Measurements from ENCODE around the gene NINJ1.
A peak's percentile ranks its signal among the peaks of the same experiment; 100 is the strongest.

Gene NINJ1

DNA sequence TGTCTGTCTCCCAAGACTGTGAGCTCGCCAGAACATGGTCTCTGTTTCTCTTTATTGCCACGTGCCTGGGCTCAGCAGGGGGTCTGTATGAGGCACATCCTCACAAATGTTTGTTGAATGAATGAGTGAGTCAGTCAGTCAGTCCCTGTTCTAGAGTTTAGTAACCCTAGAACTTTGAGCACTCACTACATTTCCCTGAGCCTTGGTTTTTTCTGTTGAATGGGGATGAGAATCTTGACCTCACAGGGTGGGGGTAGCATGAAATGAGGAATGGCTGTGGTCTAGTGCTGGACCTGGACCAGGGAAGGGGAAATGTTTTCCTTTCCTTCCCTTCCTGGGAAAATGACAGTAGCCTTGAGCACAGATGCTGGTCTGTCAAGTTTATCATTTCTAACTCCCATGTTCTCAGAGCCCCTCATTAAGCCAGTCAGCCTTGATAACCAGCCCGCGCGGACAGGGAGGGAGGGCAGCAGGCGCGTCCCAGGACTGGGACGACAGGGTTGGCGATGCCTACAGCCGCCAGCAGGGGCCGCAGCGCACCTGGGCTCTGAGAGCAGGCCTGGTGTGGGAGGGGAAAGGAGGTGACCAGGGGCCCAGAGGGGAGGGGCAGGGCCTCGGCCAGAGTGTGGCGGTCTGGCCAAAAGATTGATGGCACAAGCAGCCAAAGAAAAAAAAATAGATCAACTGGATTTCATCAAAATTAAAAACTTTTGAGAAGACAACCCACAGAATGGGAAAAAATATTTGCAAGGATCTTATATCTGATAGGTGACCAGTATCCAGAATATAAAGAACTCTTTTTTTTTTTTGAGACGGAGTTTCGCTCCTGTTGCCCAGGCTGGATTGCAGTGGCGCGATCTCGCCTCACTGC is 25.8 kb upstream of the NINJ1 start:
- TF ChIP-seq, protein P1, sequence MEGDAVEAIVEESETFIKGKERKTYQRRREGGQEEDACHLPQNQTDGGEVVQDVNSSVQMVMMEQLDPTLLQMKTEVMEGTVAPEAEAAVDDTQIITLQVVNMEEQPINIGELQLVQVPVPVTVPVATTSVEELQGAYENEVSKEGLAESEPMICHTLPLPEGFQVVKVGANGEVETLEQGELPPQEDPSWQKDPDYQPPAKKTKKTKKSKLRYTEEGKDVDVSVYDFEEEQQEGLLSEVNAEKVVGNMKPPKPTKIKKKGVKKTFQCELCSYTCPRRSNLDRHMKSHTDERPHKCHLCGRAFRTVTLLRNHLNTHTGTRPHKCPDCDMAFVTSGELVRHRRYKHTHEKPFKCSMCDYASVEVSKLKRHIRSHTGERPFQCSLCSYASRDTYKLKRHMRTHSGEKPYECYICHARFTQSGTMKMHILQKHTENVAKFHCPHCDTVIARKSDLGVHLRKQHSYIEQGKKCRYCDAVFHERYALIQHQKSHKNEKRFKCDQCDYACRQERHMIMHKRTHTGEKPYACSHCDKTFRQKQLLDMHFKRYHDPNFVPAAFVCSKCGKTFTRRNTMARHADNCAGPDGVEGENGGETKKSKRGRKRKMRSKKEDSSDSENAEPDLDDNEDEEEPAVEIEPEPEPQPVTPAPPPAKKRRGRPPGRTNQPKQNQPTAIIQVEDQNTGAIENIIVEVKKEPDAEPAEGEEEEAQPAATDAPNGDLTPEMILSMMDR (conservative IDR thresholded peaks at IDR 0.05; ENCODE audit: low read depth, low read length), result peak; percentile 95
- no peak for DNase-seq (ENCODE audit: low read depth)
- no peak overlapping the region for H3K4me3 ChIP-seq (ENCODE audit: low read length)

DNA sequence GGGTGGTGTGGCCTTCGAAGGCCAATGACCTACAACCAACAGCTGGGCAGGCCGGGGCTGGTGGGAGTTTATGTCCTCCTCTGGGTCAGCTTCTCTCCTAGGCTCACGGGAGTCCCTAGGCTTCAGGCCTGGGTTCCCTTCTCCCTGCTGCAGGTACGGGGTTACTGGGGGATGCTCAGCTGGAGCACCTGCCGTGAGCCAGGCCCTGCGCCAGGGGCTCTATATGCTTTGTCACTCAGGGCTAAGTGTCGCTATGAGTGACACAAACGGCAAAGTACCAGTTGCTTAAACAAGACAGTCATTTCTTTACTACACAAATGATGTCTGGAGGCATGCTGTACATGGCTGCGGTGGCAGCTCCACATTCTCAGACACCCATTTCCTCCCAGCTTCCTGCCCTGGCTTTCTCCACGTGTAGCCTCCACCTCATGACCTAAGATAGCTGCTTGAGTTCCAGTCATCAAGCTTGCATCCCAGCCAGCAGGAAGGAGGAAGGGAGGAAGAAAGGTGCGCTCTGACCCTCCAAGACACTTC is 22.5 kb upstream of the NINJ1 start:
- H3K4me3 ChIP-seq (ENCODE audit: low read length), result no peak overlapping the region
- TF ChIP-seq, protein P1 (conservative IDR thresholded peaks at IDR 0.05; ENCODE audit: low read depth, low read length), result no peak
- no peak for DNase-seq (ENCODE audit: low read depth)

DNA sequence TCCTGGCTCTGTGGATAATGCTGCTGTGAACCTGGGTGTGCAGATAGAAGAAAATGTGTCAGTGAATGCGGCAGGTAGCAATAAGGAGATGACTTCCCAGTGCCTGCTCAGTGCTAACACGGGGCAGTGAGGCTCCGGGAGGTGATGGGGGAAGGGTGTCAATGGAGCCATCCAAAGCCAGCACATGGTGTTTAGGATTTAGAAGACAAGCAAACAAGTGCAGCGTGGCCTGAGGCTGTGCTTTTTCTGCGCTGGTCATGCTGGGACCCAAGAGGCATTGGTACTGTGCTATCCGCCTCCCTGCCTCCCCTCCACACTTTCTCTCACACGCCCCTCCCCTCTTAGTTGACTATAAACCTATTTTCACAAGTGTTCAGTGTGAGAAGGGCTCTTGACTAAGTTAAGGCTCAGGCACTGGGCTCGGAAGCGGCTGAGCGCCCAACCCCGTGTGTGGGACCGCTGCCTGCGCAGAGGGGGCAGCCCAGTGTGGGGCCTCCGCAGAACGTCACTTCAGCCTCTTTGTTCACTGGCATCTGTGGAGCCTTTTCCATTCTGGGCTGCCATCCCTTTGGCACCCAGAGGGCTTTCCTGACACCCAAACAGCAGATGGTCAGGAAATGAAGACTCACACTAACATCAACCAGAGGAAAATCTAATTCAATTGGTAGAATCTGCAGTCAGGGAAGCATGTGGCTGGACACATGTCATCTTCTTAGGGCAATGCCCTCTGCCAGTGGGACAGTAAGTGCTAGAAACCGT is 21.8 kb upstream of the NINJ1 start:
- TF ChIP-seq, protein P1 (conservative IDR thresholded peaks at IDR 0.05; ENCODE audit: low read depth, low read length), result no peak
- no peak for DNase-seq (ENCODE audit: low read depth)
- no peak overlapping the region for H3K4me3 ChIP-seq (ENCODE audit: low read length)

DNA sequence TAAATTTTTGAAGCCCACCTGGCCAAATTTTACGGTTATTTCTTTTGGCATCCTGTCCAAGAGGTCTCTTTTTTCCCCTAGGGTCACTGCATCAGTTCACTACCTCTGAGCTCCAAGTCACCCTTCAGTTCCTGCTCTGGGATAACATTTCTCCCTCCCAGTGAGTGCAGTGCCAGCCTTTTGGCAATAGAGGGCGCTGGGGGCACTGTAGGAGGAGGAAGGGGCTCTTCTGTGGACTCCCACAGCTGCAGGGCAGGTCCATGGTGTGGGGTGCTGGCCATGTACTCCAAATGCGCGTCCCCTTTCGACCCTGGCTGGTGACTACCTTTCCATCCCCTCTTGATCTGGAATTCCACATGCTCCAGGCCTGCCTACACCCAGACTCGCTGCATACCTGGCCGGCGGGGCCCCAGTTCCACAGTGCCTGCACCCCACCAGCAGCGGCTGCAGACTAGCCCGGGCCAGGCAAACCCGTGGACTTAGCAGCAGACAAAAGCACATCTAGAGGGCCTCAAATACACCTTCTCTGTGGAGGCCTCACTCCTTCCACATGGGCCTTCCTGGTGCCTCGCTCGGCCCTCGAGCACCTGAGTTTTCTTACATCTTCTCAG is 20.3 kb upstream of the NINJ1 start:
- no peak for DNase-seq (ENCODE audit: low read depth)
- TF ChIP-seq, protein P1 (conservative IDR thresholded peaks at IDR 0.05; ENCODE audit: low read depth, low read length), result peak; percentile 91
- no peak overlapping the region for H3K4me3 ChIP-seq (ENCODE audit: low read length)

DNA sequence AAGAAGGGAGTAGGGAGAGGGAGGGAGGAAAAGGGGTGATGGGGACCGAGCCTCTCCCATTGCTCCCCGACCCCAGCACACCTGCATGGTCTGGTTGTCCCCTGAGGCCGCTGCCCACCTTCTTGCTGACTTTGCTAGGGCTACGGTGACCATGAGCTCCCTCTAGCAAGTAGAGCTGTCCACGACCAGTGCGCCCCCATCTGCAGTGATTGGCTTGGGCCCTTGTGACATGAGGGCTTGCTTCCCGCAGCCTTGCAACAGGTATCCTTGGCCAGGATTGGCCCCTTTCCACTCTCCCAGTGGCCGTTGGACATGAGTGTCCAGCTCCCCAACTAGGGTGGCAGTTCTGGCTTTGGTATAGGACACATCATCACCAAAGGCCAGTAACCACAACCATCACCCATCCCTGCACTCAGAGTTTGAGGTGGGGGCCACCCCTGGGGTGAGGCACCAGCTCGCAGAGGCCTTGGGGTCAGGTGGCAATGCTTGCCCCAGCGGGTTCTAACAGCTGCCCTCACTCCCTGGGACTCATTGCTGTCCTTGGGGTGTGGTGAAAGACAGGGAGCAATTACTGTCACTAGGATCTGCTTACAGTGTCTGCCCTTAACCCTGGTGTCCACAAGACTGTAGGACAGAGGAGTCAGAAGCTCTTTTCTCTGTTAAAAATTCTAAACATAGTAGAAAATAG is 17.2 kb upstream of the NINJ1 start:
- TF ChIP-seq, protein P1 (conservative IDR thresholded peaks at IDR 0.05; ENCODE audit: low read depth, low read length), result no peak
- no peak for DNase-seq (ENCODE audit: low read depth)
- H3K4me3 ChIP-seq (ENCODE audit: low read length), result no peak overlapping the region

DNA sequence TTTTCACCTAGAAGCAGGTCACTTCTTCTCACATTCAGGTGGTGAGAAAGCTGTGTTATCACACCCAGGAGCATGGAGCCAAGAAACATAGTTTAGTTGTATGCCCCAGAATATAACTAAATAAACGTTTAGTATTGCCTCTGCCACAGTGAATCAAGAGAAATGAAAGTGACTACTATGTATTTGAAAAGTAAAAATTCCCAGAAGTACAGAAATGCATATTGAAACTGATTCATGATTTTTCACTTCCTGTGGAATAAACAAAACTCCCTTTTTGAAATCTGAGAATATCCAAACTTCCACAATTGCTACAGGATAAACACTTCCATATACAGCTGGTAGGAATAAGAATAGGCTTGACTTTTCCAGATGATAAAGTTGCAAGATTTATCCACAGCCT is 15.3 kb upstream of the NINJ1 start:
- no peak for DNase-seq (ENCODE audit: low read depth)
- TF ChIP-seq, protein P1 (conservative IDR thresholded peaks at IDR 0.05; ENCODE audit: low read depth, low read length), result no peak
- H3K4me3 ChIP-seq (ENCODE audit: low read length), result no peak overlapping the region

All from retinal pigment epithelial cell (primary cell).